GM21381 (cell line): Measurements from ENCODE around the gene CELSR1.

Source experiments
- ATAC-seq: cut with Tn5 transposase; IDR thresholded peaks from one replicate; pipeline ENCODE4 v1.9.1; 2021; ENCODE audit warnings: mild to moderate bottlenecking, moderate library complexity; ENCODE audit not compliant: unreplicated experiment

Gene CELSR1

DNA sequence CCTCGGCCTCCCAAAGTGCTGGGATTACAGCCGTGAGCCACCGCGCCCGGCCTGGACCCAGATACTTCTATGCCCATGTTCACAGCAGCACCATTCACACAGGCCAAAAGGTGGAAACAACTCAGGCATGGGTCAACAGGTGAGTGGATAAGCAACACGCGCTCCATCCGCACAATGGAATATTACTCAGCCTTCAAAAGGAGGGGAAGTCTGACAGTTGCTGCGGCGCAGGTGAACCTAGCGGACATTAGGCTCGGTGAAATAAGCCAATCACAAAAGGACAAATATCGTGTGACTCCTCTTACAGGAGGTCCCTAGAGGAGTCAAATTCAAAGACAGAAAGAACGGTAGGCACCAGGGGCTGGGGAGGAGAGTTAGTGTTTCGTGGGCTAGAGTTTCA is 154.9 kb downstream of the CELSR1 start:
- ATAC-seq = no peak

DNA sequence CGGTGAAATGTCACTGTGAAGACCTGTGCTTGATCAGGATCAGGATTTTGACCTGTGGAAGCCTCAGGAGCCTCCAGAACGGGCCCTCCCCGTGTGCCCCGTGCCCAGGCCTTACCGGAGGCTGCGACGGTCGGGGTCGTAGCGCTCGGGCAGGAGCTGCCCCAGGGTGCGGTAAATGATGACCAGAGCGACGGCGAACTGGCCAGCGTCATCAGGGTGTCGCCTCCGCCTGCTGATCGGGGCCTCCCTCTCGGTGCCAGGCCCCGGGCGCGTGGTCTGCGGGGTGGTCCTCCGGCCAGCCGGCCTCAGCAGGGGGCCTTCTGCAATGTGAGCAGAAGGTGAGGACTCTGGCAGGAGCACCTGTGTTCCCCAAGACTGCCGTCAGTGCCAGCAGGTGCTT is 155.7 kb downstream of the CELSR1 start:
- no peak for ATAC-seq

DNA sequence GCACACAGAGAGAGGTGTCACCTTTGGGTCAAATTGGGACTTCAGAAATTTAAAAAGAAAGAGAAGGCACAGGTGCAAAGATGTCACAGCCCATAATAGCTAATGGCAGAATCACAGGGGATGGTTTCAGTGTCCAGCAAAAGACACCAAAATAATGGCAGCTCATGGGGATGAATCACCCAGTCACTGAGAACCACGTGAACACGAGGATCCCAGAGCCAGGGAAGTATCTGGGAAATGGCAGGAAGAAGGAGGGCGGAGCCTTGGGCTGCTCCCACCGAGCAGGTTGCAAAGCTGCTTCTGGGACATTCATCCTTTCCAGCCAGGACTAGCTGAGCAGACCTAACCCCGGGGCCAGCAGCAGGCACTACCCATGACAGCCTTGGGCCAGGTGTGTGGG is 156.3 kb downstream of the CELSR1 start:
- no peak for ATAC-seq

DNA sequence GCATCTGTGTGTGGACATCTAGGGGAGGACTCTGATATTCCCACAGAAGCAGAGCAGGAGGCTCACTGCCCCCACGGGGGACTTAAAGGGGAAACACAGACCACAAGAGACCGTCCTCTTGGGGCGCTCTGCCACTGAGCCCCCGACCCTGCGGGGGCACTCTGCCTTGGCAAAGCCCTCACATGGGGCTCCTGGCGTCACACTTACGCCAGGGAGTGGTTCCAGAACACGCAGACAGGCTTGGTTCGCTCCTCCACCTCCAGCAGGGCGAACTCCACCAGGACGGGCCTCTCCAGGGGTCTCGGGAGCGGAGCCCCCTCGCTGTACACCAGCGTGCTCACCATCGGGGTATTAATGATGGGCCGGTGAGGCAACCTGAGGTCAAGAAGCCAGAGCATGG is 156.8 kb downstream of the CELSR1 start:
- ATAC-seq = no peak

DNA sequence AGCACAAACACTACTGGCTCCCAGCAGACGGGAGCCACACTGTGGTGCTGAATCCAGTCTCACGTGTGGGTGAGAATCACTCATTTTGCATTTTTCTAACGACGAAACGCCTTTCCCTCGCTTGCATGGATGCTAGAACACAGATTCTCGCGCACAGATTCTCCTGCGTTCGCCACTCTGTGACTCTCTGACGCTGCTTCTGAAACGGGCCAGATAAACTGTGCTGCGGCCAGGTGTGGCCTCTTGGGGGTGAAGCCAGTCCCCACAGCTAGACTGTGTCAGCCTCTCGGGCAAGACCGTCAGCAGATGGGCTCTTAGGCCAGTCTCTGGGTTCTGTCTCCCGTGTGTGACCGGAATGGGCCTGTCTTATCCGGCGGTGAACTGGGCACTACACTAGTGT is 157.4 kb downstream of the CELSR1 start:
- ATAC-seq = no peak

DNA sequence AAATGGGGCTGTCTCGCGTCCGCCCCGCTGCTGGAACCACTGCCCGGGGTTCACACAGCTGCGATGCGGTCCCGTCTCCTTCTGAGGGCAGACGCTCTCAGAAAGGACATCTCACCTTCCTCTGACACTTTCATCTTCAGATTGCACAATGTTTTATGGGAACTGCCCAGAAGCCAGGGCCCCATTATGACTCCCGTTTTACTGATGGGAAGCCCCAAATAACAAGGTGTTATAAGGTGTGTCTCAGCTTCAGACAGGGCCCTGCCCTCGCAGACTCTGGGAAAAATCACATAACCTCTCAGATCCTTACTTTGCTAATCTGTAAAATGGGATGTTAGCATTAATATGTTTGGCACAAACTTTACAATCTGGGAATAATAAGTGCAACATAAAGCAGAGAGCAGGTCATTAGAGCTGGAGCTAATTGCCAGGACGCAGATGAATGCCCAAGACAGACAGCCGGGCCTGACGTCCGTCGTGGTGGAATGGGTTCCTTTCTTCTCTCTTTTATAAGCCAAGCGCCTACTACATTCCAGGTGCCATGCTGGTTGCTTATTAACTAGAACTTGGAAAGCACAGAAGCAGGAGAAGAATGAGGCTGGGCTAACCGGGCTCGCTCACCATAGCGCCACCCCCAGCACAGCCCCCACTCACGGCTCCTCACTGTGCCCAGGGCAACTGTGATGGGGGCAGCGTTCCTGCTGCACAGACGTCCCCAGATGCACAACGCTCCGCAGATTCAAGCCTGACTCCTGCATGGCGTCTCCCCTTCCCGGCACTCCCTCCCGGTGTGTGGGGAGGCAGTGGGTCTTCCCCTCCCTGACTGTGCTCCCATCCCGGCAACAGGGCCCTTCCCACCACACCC is 158.1 kb downstream of the CELSR1 start:
- ATAC-seq = no peak

DNA sequence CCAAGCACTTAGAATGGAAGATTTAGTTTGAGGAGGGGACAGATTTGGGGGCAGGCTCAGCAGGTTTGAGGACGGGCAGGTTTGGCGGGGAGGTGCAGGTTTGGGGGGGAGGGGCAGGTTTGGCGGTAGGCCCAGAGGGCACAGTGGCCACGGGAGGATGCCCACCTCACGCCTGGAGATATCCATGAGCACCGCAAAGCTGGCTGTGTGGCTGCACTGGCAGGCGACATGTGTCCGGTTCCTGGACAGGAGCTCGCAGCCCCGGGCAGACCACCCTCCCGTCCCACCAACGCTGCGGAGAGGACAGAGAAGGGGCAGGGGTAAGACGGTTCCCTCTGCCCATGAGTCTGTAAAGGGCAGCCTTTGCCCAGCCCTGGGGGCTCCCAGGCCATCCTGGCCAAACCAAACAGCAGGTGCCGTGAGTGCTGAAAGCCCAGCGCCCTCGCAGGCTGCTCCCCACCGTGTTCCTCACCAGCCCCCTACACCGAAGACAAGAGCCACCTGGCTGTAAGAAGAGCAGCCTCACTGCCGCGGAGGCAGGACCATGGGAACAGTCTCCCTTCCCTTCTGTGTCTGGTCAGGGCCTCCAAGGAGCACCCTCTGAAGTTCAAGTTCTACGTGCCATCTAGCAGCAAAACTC is 158.9 kb downstream of the CELSR1 start:
- ATAC-seq = no peak

DNA sequence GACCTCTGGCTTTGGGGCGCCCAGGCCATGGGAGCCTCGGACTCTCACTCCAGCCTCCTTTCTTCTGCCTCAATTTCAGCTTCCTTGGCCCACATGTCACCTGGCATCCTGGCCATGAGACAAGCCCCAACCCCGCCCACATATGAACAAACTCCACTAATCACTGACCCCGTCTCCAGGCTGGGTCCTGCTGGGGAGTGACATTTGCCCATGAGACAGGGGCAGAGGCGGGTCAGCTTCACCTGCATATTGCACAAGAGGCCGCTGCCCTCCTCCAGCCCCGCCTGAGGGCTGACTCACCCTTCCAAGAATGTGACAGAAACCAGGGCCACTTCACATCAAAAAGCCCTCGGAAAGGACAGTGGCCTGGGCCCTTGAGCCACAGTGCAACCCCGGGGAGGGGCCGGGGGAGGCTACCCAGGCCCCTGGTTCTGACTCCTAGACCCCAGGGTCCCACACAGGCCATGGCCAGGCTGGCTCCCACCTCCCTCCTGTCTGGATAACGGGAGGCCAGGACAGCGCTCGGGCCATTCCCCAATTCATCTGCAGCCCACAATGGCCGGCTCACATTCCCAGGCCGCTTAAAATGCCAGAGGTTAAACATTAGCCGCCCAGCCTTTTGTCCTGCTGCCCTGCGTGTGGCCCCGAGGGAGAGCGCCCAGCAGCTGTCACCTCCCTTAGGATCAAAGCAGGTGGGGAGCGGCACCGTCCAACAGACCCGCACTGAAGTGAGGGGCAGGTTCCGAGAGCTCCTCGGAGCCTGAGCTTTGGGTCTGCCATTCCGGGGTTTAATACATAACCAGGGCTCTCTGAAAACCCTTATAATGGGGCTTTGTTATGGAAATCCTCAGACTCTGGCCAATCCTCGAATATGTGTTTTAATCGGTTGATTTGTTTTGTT is 159.6 kb downstream of the CELSR1 start:
- ATAC-seq = no peak

DNA sequence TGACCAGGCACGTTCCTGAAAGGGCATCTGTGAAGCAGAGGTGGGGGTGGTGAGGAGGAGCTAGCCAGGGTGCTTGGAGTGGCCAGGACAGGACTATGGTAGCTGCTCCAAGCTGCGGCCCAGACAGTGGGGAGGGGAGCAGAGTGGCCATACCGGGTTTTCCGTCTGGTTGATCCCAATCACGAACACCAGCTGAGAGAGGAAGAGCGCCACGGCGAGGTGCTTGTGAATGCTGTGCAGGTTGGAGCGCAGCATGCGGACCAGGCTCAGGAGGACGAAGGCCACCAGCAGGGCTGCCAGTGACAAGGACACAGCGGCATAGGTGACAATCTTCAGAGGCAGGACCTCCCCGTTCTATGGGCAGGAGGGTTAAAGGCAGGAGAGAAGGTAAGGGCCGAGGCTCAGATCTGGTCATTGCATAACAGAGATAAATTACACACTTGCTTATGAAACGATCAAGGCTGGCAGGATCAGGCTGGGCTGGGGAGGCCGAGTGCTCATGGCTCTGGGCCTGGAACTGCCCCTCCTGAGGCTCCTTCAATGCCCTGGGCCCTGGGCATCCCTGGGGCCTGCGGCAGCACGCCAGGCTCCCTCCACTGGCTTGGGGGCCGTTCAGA is 160.4 kb downstream of the CELSR1 start:
- no peak for ATAC-seq

DNA sequence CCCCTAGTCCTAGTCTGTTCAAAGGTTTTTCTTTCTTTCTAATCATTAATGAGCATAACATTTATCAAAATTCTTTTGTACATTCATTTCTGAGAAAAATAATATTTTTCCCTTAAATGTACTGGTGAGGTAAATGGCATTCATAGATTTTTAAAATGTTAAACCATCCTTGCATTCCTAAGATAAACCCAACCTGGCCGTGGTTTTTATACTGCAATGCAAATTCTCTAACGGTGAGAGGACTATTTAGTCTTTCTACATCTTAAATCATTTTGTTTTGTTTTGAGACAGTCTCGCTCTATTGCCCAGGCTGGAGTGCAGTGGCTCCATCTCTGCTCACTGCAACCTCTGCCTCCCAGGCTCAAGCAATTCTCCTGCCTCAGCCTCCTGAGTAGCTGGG is 161.3 kb downstream of the CELSR1 start:
- no peak for ATAC-seq

DNA sequence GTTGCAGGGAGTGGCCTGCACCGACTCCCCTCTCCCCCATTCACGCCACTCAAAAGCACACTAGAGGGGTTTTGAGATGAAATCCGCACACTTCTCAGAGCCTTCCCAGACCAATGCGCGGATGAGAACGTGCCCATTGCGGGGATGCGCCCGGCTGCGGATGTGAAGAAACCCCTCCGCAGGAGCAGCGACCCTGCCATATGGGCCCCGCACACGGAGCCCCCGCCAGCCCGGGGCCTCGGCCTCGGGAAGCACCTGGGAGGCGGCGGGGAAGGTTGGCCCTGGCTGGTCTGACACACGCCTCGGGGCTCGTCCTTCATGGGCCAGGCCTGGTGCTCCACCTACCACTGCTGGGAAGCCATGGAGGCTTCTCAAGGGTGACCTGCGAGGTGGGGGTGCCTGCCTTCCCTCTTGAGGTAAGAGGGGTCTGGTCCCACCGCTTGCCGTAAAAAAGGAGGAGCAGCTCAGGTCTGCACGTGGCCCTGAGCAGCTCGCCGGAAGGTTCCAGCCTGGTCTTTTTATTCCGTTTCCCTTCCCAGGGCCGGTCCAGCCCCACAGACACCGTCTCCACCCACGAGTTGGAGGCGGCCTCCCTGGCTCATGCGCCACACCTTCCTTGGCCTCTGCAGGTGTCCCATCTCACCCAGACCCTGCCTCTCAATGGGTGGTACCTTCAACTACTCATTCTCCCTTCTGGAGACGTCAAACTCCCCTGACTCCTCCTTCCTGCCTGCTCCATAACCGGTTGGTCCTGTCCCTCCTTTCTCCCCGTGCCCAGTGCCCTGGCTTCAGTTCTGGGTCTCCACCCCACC is 162.6 kb downstream of the CELSR1 start:
- ATAC-seq = no peak

DNA sequence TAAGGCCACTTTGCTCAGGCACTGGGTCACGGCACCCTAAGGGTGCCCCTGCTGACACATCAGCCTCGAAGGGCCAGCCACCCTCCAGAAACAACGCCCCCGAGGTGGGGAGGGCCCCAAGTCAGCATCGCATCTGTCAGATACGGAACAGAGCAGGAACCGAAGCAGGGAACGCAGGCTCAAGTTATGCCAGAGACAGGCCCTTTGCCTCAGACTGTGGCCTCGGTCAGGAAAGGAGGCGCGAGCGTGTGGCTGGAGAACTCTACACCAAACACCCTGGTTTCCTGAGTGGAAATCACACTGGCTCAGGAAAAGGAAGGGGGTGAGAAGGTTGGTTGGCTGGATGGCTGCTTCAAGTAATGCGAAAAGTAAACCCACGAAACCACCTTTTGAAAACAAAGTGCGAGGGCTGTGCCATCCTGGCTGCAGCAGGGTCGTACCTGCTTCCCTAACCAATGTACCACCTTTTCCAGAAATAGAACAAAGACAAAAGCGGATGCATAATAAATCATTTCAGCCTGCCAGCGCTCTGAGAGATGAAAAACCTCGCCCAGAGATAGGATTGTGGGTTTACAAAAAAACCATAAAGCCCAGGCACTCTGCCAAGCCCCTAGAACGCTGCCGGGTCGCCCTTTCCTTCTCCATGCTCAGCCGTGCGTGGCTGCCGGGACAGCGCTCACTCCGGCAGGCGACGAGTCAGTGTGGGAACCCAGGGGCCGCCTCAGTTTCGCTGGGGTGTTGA is 163.3 kb downstream of the CELSR1 start:
- no peak for ATAC-seq

DNA sequence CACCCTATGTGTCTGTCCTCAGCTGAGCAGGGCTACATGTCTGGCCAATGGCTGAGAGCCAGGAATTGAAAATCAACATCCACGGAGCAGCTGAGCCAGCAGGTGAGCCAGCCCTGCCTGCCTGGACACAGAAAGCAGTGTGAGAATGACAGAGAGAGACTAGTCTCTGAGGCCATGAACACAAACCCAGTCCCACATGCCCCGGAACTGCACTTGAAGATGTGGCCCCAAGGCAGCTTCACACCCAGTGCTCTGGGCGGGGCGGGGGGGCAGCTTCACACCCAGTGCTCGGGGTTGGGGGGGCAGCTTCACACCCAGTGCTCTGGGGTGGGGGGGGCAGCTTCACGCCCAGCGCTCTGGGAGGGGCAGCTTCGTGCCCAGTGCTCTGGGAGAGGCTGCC is 164.3 kb downstream of the CELSR1 start:
- ATAC-seq = no peak

DNA sequence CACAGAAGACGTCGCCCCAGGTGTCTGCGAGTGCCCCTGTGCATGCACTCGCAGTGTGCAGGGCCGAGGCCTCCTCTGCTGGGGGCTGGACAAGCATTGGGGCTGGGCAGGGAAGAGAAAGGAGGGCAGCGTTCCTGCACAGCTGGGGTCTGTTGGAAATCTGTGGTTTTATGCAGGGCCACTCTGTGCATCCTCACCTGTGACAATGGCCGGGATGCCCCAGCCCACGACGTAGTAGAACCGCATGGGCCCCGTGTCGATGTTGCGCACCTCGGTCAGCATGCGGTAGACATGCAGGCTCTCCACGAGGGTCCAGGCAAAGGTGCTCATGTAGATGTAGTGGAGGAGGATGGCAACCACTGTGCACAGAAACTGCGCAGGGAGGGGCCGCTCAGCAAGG is 164.7 kb downstream of the CELSR1 start:
- no peak for ATAC-seq

DNA sequence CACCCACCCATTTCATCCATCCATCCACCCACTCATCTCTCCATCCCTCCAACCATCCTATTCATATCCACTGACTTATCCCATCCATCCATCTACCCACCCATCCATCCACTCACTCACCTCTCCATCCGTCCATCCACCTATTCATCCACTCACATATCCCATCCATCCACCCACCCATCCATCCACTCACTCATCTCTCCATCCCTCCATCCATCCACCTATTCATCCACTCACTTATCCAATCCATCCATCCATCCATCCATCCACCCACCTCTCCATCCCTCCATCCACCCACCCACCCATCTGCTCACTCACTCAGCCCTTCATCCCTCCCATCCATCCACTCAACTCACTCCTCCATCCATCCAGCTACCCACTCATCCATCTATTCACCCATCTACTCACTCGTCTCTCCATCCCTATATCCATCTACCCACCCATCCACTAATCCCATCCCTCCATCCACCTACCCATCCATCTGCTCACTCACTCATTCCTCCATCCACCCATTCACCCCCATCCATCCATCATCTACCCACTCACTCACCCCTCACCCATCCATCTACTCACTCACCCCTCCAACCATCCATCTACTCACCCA is 165.7 kb downstream of the CELSR1 start:
- ATAC-seq = no peak

DNA sequence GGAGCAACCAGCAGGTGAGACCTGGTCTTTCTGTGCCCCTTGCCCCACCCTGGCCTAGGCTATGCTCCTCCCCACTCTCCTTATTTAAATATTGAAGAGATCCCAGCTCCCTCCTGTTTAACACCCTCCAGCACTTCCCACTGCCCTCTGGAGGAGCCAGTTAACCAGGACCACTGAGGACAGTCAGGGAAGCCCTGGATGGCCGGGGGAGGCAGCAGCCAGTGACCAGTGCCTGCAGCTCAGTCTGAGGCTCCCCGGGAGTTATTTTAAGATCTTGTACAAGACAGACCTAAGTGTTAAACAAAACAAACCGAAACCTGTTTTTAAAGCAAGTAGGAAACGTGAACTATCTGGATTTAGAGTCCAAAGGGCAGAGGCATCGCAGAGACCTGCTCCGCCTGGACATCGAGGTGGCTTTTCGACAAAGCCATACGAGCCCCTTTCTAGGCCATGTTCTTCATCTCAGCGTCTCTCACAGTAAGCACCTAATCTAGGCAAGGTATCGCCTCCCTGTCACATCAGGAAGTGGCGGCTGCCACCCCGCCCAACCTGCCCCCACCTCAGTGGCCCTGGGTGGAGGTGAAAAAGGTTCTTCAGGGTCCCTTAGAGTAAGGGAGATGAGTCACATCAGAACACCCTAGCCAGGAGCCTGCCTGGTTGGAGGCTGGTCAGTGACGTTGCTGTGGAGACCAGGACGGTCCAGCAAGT is 166.7 kb downstream of the CELSR1 start:
- no peak for ATAC-seq

DNA sequence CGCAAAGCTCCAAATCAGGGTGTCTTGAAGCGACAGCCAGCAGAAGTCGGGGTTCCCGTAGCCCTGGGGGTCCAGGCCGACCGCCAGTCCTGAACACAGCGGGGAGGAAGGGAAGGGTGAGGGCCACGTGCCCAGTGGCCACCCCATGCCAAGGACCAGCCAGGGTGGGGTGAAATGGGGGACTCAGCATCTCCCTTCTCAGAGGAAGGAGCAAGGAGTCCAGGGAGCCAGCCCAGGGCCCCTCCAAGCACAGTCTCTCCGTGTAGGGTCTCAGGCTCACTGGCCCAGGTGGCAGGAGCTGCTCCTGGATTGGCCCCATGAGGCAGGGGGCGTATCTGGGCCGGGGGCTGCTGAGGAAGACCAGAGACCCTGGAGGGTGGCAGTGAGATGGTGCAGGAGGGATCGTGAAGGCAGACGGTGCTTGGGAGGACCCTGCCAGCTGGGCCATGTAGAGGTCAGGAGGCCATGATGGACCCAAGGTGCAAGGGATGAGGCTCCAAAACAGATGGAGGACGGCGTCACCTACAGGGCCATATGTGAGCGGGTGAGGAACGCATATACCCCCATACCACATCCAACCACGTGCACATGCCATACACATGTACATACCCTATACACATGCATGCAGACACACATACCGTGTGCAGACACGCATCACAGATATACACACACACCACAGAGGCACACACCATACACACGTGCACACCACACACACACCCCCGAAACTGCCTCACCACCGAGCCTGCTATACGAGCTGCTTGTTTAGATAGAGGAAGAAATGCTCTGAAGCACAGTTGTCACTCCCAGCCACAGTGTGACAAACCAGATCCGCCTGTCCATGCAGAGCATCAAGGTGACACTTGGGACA is 167.5 kb downstream of the CELSR1 start:
- no peak for ATAC-seq
